ENCODE data around the gene KRT5. TPM values are rescaled to one million over a fixed set of nuclear protein-coding genes. Genes with fewer than 3 reads are reported as not detected.

The KRT5 gene
- total RNA-seq, 4 donors from 2014 or later, result 3.6 to 59.0 (median 14.4) TPM

GRCh38 chr12:52517005-52517835, 3.0 kb downstream of the KRT5 start:
- no peak for TF ChIP-seq CTCF (IDR thresholded peaks at IDR 0.05)
- no peak for DNase-seq (ENCODE audit: low spot score)
- no peak for ATAC-seq (ENCODE audit: low FRiP score)

GRCh38 chr12:52515927-52516831, 4.0 kb downstream of the KRT5 start:
- no peak for DNase-seq (ENCODE audit: low spot score)
- peak; percentile 80 for ATAC-seq (ENCODE audit: low FRiP score)
- TF ChIP-seq CTCF (IDR thresholded peaks at IDR 0.05), result no peak

- no peak for TF ChIP-seq CTCF (IDR thresholded peaks at IDR 0.05)
- no peak for DNase-seq (ENCODE audit: low spot score)
- no peak for ATAC-seq (ENCODE audit: low FRiP score)
These were observed 4.9 kb downstream of the KRT5 start for GRCh38 chr12:52515319-52515646.

GRCh38 chr12:52514471-52515318, 5.5 kb downstream of the KRT5 start:
- TF ChIP-seq CTCF (IDR thresholded peaks at IDR 0.05), result no peak
- no peak for ATAC-seq (ENCODE audit: low FRiP score)
- no peak for DNase-seq (ENCODE audit: low spot score)

- ATAC-seq (ENCODE audit: low FRiP score) (no peak), DNase-seq (ENCODE audit: low spot score) (no peak)
- TF ChIP-seq CTCF (IDR thresholded peaks at IDR 0.05), result no peak
These were observed 6.5 kb downstream of the KRT5 start for GRCh38 chr12:52513736-52514135.

GRCh38 chr12:52508211-52508610, 12.0 kb downstream of the KRT5 start:
- ATAC-seq (ENCODE audit: low FRiP score) (peak; percentile 34), DNase-seq (ENCODE audit: low spot score) (no peak)
- TF ChIP-seq CTCF (IDR thresholded peaks at IDR 0.05), result no peak

All from omental fat pad (tissue), 4 donors.